Cerebellar nuclear complex (tissue), 1 donor: Measurements from ENCODE around the gene AMER3.
"Not testable (repeated sequence)": the region's sequence is repeated elsewhere in the genome, so short reads cannot be mapped to it uniquely, and the experiment has no call there.

Source experiments
- DNase-seq, 2 experiments: peaks; one replicate each; lab custom pipeline; 2025; lab: John Stamatoyannopoulos, UW

The AMER3 gene, protein sequence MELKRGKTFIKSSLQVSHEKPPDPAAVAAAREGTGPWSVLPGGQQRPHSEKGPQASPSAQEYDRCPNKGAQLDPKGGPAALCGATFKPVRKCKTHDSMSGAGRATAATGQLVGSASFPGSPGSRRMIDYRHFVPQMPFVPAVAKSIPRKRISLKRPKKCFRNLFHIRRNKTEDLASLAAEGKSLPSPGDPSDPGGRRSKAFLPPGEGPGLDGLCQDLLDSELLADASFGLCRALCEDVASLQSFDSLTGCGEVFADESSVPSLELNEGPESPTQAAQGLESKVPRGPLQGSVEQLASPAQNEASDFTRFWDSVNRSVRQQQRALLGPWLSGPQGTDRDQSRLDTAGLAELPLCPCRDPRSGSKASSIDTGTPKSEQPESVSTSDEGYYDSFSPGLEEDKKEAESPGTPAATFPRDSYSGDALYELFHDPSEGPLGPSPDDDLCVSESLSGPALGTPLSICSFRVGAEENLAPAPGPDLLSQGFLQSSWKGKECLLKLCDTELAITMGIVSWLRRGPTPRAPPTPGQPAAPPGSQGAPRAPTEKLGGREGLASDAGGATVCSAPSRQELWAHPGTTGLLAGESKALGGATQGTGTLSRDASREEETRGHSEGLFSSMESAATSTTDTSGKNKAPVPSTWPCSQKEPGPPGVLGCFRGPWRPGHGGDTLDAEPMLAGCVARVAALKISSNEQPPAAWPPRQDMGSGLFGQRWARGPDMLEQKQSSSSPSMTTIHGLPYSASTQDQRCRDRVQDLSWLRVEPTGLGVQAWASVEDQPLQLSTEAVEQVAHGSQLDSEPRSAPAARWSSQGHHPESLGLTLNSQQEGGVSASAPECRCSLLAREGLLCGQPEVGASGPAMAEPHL

DNA sequence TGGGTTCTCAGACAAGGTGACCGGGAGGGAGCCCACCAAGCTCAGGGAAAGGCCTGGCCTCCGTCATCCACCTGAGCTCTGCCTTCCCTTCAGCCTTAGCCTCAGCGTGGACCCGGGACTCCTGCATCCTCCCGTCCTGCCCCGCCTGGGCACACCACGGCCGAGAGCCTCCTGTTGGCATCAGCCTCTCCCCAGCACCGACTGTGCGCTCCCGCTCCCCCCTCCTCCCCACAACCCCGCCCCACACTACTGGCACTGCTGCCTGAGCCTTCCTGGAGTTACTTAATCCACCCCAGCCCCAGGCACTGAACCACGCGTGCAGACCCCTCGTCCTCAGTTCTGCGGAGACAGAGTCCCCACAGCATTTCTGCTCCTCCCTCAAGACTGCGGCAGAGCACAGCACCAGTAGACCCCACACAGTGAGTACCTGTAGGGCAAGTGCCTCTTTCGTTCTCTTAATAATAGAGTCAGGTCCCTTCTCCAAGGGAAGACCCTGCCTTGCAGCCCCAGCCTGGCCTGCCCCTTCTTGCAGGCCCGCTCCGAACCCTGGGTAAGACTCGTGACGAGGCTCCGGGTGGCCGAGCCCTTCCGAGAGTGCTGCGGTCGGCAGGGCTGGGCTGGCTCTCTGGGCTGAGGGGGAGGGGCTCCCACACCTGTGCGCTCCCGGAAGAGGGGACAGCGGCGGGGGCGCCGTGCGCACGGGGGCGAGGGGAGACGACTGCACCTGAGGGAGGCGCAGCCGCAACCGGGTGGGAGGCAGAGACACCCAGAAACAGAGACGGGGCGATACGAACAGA lies at the start of gene AMER3:
Gene AMER3 (plus strand): TSS at position 285 of the 797 bp plus-strand sequence. CDS start 6,533 bp downstream, outside the sequence.
- peak in 1 of 2 experiments; percentile 33 for DNase-seq

DNA sequence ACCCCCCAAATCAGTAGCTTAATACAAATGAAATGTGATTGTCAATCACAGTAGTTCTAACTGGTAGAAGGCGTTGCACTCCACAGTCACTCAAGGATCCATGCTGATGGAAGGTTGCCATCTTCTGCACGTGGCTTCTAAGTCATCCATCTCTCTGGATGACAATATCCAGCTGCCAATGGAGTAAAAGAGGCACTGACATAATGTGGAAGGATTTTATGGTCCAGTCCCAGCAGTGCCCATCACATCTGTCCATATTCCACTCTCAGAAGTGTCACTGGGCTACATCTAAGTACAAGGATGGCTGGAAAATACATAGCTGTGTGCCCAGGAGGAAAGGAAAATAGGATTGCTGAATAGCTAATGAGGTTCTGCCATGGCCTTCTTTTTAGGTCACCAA lies 40.5 kb upstream of the AMER3 start:
- not testable (repeated sequence) for DNase-seq

DNA sequence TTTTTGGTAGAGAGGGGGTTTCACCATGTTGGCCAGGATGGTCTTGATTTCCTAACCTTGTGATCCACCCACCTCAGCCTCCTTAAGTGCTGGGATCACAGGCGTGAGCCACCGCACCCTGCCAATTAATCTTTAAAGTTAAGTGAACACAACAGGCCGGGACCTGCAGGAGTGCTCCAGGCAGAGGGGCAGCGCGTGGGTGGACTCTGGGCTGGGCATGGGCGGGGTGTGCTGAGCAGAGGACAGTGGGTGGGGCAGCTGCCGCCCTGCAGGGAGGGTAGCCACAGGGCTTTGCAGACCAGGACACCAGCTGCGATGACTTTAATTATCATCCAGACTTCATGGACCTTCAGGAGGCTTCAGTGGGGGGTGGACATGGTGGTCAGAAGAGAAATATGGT lies 35.3 kb upstream of the AMER3 start:
- DNase-seq, result no peak

DNA sequence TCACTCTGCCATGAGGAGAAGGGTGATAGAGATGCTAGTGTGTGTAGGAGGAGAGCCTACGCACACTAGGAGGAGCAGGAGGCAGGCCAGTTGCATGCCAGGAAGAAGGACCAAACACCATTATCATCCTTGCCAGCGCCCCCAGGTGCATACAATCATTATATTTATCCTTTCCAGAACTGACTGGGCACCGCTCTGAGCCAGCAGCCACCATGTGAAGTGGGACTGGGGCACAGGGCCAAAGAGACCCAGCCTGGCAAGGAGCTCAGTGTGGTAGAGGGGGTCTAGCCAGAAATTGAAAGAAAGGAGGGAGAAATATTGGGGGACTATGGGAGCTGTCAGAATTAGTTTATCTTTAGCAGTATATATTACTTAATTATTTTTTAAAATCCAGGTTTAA lies 34.8 kb upstream of the AMER3 start:
- no peak for DNase-seq

DNA sequence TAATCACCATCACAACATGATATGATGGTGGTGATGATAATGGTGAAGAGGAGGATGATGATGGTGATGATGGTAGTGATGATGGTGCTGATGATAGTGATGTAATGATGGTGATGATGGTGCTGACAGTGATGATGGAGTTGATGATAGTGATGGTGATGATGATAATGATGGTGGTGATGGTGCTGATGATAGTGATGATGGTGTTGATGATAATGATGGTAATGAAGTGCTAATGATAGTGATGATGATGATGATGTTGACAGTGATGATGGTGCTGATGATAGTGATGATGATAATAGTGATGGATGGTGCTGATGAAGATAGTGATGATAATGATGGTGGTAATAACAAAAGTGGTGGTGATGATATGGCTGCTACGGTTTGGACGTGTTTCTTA lies 30.9 kb upstream of the AMER3 start:
- no peak for DNase-seq

DNA sequence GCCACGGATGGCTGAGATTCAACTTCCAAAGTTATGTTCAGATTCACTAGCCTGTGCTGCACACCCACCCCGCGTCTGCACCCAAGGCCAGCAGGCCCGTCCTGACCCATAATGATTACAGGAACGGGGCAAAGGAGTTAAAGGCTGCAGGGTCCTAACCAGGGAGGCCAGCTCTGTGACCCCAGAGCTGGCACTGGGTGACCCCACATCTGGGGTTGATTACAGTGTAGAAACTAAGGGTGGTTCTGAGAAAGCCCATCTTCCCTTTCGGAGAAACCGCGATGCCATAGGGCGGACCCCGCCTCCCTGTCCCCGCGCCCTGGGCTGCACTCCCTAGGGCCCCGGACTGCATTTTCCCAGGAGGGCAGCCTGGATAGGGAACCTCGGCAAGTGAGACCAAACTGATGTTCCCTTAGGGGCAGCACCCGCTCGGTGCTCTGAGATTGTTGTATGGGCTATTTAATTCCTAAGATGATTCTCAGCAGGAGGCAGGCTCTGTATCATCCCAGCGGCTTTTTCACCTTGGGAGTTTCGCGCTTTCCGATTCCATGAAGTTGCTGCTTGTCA lies 28.6 kb upstream of the AMER3 start:
- no peak for DNase-seq

DNA sequence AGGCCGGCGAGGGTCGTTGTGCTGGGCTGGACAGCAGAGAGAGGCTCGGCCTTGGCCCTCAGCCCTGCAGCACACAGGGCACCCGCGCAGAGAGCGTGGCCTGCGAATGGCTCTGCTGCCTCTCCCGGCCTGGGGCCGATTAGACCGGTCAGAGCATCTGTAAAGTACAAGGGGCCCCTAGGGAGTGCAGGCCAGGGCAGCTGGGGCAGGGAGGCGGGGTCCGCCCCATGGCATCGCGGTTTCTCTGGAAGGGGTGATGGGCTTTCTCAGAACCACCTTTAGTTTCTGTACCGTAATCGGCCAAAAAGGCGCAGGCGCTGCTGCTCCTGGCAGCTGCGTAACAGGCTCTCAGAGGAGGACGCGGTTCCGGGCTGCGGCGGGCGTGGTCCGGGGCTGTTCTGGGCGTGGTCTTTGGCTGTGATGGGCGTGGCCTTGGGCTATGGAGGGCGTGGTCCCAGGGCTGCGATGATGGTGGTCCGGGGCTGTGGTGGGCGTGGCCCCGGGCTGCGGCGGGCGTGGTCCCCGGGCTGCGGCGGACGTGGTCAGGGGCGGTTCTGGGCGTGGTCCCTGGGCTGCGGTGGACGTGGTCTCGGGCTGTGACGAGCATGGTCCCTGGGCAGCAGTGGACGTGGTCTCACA lies 27.9 kb upstream of the AMER3 start:
- no peak for DNase-seq

DNA sequence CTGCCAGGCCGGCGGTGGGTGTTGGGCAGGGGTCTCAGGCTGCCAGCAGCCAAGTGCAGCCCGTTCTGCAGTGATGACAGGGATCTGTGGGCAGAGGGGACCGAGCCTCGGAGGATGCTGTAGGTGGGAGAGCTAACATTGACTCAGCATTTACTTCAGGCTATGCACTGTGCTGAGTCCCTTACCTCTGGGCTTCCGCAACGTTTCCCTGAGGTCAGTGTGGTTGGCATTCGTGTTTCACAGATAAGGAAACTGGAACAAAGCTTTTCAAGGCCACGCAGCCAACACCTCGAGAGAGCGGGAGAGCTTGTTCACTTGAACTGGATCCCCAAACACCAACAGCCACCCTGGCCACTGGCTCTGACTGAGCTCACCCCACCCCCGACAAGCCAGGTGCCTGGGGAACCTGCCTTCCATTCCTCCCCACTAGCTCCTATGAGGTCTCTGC lies 27.3 kb upstream of the AMER3 start:
- DNase-seq, result no peak

DNA sequence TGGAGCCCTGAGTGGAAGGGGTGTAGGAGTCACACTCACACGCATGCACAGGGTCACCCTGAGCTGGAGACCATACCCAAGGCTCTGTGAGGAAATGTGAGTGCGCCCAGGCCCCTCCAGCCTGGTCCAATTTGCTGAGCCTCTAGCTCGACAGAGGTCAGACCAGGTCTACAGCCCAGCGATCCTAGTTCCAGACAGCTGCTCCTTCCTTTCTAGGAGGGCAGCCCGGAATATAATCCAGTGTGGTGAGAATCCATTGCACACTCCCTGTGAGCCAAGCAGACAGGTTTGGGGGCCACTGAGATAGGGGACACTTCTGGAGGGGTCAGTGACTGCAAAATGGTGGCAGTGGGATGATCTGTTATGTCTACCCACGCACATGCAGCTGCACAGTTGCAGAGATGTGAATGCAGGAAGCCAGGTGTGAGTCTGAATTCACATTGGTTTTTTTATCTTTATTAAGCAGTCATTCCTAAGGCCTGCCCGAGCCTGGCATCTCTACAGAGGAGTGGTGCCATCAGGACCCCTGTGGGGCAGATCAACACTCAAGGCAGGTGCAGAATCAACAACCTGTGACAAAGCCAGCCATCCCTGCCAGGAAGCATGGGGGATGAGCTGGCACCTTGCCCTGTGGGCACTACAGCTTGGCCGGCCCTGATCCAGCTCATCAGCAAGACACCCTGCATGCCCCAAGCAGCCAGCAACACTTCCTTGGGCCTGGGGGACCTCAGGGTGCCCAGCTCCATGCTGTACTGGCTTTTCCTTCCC lies 26.6 kb upstream of the AMER3 start, which contains the start of gene GPR148:
Gene GPR148 (plus strand): TSS at position 522 of the 768 bp plus-strand sequence. CDS start 82 bp downstream, at position 604.
- DNase-seq, result peak; percentile 72 to 88

DNA sequence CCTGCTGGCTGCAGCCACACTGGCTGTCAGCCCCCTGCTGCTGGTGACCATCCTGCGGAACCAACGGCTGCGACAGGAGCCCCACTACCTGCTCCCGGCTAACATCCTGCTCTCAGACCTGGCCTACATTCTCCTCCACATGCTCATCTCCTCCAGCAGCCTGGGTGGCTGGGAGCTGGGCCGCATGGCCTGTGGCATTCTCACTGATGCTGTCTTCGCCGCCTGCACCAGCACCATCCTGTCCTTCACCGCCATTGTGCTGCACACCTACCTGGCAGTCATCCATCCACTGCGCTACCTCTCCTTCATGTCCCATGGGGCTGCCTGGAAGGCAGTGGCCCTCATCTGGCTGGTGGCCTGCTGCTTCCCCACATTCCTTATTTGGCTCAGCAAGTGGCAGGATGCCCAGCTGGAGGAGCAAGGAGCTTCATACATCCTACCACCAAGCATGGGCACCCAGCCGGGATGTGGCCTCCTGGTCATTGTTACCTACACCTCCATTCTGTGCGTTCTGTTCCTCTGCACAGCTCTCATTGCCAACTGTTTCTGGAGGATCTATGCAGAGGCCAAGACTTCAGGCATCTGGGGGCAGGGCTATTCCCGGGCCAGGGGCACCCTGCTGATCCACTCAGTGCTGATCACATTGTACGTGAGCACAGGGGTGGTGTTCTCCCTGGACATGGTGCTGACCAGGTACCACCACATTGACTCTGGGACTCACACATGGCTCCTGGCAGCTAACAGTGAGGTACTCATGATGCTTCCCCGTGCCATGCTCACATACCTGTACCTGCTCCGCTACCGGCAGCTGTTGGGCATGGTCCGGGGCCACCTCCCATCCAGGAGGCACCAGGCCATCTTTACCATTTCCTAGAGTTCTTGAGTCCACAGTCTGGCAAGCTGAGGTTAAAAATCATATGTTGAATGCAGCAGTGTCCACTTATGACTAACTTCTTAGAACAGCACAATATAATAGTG lies 25.7 kb upstream of the AMER3 start:
- peak in 1 of 2 experiments; percentile 88 for DNase-seq

DNA sequence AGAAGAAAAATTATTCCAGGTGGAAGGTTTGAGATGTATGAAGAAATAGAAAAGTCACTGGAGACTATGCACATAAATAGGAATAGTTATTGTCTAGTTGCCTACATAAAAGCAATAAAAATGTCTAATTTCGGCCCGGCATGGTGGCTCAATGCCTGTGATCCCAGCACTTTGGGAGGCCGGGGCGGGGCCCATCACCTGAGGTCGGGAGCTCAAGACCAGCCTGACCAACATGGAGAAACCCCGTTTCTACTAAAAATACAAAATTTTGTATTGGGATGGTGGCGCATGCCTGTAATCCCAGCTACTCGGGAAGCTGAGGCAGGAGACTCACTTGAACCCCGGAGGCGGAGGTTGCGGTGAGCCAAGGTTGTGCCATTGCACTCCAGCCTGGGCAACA lies 23.1 kb upstream of the AMER3 start:
- DNase-seq, result not testable (repeated sequence)

DNA sequence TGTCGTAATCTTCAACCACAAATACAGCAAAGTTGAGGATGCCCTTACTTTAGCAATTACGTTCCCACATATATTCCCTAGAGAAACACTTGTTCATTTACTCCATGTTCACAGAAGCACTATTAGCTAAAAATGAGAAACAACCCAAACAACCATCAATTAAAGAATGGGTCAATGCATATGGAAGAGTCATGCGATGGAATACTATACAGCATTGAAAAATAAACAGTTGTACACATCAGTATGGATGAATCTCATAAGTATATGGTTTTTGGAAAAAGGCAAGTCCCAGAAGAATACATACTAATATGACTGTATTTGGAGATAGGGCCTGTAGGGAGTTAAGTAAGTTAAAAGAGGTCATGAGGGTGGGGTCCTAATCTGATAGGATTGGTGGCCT lies 20.1 kb upstream of the AMER3 start:
- no peak for DNase-seq

DNA sequence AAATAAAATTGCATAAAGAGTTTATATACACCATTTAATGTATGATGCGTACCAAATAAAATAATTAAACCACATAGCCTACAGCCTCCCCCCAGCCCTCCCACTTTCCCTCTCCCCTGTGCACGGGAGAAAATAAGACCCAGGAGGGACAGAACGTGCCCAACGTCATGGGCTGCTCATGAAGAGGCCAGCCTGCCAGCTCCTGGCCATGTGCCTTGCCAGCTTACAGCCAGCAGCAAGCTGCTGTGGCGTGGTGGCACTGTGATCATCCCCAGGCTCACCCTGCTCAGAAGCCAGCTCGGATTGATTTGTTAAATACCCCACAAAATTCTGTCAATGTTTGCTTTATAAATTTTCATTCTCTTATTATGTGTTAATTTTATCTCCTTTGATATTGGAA lies 18.9 kb upstream of the AMER3 start:
- DNase-seq, result no peak

DNA sequence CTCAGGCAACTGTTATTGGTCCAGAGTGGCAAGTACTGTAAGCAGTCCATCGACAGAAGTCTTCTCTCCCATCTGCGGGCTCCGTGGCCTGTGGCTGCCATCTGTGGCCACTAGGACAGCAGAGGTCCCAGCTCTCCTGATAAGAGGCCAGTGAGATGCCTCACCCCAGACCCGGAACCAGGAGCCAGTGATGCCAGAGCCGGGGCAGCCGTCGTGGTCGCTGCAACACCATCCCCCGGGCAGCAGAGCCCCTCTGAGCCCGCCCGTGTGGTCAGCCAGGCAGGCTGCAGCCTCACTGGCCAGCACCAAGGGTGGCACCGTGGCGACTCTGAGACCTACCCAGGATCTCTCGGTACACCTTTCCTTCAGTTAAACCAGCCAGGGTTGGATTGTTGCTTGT lies 17.7 kb upstream of the AMER3 start:
- DNase-seq, result no peak

DNA sequence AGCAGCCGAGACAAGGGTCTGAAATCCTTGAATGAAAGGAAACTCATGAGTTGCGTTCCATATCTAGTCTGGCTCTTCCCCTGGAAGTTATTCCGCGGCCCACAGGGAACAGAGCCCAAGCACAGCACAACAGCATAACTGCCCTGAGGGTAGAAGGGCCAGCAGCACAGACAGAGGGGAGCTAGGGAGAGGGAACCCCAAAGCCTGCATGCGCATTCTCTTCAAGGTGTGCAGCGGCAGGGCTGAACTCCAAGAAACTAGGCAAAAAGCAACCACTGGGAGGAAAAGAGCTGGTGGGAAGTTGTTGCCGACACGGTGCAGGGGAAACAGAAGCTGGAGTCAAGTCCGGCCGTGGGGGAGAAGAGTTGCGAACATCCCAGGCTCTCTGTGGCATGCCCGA lies 14.7 kb upstream of the AMER3 start:
- no peak for DNase-seq

DNA sequence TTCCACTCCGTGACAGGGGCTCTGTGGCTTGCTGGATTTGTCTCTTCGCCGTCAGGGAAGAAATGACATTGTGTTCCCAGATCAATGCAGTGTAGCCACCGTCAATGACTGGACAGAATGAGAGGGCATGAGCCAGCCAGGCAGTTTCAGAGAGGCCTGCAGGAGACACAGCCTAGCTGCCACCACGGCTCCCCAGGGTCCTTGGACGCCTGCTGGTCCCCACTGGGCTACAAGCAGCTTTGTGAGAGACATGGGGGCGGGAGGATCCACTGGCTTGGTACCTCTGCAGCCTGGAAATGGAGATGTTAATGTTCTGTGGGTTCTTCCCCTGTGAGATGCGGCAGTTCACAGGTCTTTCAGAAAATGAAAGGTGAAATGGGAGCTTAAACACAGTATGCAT lies 12.1 kb upstream of the AMER3 start:
- DNase-seq, result no peak

DNA sequence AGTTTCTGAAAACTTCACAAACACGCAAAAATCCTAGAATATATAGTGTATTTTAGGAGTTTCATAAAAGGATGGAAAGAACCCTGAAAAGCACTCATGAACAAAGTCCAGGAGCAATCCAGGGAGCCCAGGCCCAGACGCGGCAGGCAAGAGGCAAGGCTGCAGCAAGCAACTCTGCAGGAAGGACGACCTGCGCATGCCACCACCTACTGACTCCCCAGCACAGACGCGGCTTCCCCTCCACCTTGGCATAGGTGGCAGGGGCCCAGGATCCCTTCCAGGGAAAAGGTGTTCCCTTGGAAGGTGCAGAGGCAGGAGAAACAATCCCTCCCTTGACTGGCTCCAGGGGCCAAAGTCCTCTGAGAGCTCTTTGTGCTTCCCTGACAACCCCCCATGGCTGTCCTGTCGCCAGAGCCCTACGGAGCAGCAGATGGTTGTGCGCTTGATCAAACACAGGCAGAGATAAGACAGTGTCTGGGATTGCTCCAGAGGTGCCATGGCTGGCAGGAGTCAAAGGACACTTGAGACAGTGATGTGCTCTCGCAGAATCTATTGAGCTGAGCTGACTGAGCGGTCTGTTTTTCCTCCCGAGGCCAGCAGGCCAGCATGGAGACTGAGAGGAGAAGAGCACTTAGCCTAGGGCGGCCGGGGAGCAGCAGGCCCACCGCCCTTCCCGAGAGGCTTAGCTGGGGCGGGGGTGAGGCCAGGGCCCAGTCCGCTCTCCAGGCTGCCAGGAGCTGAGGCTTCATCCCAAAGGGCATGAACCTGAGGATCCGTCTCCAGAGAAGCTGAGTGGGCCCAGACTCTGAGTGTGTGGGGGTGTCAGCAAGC lies 10.8 kb upstream of the AMER3 start:
- DNase-seq, result no peak

DNA sequence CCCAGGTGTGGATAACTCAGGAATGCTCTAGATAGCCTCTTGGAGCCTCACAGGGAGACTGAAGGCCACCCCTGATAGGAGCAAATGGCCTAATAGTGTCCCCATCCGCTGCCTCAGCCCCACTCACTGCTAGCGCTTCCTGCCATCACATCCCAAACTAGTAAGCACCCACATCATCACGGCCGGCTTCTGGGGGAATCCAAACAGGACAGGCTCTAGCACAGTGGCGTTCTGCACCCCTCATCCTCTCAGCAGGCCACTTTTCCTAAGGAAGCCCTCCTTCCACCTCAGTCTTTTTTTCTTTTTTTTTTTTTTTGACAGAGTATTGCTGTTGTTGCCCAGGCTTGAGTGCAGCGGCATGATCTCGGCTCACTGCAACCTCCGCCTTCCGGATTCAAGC lies 6.3 kb upstream of the AMER3 start:
- no peak for DNase-seq
